GM21367 (cell line): ENCODE data around the gene MYH11.
"Not testable (repeated sequence)": the region's sequence is repeated elsewhere in the genome, so short reads cannot be mapped to it uniquely, and the experiment has no call there.

Experiments
- ATAC-seq: cut with Tn5 transposase; IDR thresholded peaks from one replicate; pipeline ENCODE4 v1.9.1; 2021; ENCODE audit not compliant: unreplicated experiment

Gene MYH11

DNA sequence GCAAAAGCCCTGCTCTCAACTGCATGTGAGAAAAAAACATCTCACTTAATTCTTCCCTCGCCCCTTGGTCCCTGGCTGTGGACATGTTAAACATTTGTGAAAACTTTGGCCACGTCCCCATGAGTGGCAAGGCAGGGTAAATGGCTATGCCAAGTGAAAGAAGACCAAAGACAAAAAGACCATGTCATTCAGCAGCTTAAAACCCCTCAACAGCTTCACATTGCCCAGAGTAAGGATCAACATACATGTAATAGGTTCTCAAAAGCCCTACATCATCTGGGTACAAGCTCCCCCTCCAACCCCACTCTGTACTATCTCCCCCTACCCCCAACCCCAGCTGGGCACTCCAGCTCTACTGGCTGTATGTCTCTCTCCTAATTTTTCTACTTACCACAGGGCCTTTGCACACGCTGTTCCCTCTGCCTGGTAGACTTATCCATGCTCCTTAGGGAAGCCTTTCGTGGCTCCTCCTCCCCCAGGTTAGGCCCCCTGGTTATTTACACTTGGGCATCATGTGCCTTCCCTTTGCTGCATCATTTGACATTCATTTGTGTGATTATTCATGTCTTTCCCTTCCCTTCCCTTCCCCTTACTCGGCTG is 131.1 kb downstream of the MYH11 start:
- no peak for ATAC-seq

DNA sequence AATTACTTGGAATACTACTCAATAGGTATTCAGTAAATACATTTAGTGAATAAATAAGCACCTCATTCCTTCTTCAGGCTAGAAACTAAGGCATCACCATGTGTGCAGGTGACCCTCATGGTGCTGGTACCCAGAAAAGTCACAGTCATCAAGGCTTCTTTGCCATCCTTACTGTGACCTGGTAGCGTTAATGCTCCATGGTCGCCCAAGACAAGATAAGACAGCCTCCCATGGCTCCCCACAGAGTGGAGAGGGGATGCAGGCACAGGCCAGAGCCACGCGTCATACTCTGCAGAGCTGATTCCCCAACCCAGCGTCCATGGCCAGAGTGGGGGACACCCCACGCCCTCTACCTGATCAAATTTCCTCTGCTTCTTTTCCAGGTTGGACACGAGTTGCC is 133.0 kb downstream of the MYH11 start:
- ATAC-seq, result no peak

DNA sequence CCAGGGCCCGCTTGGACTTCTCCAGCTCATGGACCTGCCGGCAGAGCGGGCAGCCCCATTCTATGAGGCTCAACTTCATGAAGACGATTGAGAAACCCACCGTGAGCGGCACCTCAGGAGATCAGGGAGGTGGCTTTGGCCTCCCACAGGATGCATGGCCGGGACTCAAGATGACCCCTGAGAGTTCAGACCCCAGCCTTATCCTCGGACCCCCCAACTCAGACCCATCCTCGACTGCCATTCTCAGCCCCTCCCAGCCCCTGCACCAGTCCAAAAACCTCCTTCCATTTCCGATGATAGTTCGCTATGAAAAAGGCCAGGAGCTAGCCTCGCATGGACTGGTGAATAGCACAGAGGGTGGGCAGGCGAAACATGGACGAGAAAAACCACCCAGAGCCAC is 135.8 kb downstream of the MYH11 start:
- ATAC-seq, result no peak

DNA sequence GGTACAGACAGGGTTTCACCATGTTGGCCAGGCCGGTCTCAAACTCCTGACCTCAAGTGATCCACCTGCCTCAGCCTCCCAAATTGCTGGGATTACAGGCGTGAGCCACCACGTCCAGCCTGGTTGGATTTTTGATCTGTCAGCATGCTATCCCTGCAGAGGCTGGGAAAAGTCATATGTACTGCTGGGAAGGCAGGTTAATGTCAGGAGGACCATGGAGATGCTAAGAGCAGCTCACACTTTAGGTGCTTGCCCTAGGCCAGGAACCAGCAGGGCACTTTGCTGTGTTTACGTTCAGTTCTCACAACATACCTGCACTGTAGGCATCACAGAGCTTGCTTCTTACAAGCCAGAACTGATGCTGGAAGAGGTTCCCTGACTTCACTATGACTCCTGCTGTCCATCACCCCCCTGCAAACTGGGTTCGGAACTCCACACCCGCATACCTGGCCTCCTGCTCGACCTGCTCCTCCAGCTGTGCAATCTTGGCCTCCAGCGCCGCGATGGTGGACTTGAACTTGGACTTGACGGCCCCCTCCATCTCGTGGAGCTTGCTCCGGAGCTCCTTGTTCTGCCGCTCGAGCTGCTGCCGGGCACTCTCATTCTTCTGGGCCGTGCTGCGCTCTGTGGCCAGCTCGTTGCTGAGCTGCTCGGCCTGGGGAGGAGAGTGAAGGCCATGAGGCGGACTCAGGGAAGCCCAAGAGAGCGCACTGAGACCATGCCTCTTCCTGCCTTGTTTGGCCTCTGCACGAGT is 140.0 kb downstream of the MYH11 start:
- ATAC-seq, result no peak

DNA sequence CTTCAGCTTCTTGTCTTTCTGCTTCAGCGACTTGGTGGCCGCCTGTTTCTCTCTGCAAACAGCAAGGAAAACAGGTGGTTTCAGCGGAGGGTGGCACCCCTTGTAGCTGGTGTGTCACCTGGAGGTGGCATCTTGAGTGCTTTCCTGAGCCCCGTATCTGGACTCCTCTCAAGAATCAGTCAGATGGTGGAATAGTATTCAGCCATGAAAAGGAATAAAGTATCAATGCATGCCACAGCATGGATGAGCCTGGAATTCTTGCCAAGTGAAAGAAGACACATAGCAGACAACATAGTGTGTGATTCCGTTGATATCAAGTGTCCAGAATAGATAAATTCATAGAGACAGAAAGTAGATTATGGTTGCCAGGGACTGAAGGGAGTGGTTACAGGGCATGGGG is 141.6 kb downstream of the MYH11 start:
- no peak for ATAC-seq

DNA sequence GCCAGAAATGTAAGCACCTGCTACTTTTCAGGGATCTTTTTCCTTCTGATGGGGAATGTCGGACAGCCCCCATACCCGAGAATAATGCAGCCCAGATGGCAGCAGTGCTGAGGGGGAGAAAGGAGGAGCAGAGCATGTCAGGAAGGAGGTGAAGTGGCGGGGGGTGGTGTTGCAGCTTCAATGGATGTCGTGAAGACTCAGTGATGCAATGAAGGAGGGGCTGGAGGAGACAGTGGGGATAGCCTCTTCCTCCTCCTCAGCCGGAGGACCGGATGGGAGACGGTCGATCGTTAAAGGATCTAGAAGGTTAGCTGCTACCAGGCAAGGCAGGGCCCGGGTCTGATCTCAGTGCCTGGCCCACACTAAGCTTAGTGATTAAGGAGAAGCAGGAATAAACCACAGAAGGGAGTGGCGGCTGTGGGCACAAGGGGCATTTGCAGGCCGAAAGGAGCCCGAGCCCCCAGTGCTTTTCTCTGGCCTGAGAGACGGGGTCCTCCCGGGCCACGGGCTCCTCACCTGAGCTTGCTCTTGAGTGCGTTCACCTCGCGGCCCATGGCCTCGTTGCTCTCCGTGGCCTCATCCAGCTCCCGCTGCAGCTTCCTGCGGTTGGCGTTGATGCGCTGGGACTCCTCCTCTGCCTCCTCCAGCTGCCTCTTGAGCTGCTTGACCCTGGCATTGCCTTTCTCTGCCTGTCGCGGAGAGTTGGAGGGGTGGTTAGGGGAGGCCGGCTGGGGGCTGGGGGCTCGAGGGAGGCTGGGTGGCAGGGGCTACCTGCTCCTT is 142.2 kb downstream of the MYH11 start:
- ATAC-seq, result no peak

DNA sequence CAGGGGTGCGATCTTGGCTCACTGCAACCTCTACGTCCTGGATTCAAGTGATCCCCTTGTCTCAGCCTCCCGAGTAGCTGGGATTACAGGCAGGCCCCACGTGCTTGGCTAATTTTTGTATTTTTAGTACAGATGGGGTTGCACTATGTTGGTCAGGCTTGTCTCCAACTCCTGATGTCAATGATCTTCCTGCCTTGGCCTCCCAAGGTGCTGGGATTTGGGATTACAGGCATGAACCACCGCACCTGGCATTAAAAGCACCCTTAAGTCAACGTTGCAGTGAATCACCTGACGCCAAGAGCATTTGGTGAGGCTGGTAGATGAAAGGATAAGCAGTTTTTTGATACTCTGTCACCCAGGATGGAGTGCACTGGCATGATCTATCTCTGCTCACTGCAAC is 147.8 kb downstream of the MYH11 start:
- ATAC-seq, result no peak

DNA sequence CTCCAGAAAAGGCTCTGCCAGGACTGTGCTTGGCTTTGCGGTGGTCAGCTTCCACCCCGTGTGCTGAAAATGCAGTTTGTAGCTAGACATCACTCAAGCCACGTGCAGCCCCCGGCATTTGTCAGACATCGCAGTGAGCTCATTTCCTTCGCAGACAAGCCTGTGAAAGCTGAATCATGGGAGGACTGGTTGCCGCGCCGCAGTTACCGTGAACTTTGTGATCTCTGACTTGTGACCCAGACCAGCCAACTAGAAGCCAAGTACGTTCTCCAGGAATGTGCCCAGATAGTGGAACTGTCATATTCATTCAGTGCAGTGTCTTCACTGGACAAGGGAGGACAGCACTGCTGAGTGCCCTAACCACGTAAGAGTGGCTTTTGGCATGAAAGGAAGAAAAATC is 148.7 kb downstream of the MYH11 start:
- no peak for ATAC-seq

DNA sequence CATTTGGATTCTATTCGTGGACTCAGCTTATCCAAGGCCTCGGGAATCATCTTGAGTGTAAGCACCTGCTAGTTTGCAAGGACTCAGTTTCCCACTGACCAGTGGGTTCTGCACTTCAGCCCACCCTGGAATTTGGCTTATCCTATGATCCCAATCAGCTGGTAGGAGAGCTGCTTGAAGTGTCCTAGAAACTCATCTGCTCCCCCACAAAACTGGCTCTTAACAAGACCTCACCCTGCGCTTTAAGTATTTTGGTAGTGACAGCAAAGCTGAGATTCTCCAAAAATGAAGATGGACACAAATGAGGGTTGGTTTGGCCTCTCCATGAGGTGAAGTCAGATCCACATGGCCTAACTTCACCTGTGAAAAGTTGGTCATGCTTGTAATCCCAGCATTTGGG is 149.5 kb downstream of the MYH11 start:
- ATAC-seq, result no peak

DNA sequence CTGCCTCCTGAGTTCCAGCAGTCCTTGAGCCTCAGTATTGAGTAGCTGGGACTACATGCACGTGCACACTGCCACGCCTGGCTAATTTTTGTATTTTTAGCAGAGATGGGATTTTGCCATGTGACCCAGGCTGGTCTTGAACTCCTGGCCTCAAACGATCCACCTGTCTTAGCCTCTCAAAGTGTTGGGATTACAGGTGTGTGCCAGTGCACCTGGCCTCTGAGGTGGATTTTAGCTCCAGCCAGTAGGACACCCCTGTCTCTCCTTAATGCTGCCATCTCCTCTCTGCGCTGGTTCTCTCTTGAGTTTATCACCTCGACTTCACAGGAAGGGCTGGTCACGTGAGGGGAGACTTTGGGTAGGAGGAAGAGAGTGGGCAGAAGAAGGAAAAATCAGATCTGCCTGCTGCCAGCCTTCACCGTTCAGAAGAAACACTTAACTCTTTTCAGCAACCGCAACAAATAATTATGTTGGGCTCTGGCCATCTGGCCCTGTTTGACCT is 151.7 kb downstream of the MYH11 start:
- no peak for ATAC-seq

DNA sequence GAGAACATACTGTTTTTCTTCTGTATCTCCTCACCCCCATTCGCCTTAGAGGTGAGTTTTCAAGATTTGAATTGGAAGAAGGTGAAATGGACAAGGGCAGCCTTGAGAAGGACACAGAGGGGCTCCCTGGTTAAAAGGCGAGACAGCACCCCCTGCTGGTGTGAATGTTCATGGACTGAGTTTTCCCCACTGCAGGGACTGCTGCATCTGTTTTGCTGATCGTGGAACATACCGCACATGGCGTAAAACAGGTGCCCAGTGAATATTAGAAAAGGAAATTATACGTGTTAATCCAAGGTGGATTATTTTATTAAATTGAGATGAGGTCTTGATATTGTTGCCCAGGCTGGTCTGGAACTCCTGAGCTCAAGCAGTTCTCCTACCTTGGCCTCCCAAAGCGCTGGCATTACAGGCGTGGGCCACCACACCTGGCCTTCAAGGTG is 152.3 kb downstream of the MYH11 start:
- ATAC-seq, result no peak

DNA sequence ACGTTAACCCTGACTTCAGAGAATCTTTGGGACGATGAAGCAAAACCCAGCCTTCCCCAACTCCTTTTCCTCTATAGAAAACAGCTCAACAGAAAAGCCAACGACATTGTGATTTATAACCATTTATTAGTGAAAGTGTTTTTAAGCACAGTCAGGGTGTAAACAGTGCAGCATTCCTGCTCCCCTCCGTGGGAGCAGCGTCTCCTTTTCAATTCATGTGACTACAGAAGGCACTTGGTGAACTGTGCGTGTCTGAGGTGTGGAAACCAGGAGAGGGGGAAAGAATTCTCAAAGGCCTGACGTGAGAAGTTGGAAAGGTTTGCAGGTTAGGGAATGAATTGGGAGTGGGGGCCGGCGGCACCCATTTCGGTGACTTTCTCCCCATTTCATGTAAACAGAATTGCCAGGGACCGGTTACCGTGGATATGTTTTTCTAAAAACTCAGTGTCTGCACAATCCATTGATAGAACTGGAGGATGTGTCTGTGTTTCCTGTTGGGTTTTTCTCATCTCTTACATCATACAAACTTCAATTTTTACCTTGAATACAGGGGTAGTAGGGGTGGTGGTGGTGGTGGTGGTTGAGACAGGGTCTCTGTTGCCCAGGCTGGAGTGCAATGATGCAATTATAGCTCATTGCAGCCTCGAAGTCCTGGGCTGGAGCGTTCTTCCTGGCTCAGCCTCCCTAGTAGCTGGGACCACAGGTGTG is 153.6 kb downstream of the MYH11 start:
- no peak for ATAC-seq

DNA sequence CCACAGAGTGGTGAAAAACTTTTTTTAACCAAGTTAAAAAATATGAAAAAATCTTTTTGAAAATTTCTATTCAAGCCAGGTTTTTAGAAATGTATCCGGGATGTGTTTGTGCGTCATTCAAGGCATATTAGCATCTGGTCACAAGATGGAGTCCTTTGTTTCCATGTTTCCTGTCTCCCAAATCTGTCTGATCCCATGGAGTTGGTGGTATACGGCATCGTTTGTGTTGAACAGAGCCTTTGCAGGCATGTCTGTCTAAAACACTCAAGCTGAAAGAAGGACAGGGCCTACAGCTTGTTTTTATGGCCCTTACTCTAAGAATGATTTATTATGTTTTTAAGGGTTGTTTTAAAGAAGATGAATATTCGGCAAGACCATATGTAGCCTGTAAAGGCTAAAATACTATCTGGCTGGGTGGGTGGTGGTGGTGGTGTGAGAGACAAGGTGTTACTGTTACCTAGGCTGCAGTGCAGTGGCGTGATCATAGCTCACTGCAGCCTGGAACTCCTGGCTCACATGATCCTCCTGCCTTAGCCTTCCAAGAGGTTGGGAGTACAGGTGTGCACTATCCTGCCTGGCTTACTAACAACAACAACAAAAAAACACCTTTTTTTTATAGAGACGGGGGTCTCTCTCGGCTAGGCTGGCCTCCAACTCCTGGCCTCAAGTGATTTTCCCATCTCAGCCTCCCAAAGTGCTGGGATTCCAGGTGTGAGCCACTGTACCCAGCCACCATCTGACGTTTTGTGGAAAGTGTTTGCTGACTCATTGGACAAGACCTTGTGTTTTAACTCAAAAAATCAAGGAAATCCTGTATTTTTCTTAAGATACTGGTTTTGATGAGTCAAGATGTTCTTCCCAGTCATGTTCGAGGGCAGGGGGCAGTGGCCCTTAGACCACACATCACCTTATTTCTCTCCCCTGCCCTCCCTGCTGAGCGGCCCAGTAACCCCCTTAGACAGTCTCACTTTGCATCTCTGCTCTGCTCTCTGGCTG is 154.6 kb downstream of the MYH11 start:
- ATAC-seq, result no peak

DNA sequence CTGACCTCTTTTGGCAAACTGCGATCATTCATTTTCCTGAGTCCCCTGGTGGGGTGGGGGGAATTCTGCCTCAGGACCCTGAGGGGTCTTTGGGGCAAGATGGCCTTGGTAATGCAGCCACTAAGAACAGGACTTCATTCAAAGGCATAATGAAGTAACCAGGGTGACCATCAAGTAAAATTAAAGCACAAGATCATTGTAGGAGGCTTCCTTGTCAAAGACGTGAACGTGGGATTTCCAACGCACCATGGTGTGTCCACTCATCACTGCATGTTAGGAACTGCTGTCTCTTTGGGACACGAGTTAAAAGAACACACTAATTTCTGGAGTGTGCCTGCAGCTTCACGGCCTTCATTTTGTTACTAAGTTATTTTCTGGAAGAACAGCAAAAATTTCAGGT is 155.5 kb downstream of the MYH11 start:
- ATAC-seq, result no peak

DNA sequence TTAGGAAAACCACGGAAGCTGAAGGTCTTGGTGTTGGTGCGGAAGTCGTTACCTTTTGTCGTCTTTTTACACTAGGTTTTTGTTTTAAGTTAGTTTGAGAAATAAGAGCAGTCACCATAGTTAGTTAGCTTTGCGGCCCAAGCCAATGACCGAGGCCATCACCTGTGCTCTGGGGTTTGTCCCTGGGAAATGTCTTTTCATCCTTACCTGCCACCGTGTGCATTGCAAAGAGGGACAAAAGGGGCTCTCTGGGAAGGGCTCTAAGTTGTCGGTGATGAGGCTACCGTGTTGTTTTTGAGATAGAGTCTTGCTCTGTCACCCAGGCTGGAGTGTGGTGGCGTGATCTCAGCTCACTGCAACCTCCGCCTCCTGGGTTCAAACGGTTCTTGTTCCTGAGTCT is 157.0 kb downstream of the MYH11 start:
- no peak for ATAC-seq

DNA sequence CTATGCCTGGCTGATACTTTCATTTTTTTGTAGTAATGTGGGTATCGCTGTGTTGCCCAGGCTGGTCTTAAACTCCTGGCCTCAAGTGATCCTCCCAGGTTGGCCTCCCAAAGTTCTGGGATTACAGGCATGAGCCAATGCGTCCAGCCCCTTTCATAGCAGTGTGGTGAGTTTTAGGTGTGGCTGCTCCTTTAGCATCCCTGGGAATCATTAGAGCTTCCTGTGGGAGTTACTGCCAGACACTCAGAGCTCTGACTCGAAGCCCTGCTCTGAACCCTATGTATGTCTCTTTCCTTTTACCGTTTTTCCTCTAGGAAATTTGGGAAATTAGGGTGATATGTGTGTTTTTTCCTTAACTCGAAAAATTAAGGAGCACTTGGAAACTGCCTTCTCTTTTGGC is 162.3 kb downstream of the MYH11 start:
- no peak for ATAC-seq

DNA sequence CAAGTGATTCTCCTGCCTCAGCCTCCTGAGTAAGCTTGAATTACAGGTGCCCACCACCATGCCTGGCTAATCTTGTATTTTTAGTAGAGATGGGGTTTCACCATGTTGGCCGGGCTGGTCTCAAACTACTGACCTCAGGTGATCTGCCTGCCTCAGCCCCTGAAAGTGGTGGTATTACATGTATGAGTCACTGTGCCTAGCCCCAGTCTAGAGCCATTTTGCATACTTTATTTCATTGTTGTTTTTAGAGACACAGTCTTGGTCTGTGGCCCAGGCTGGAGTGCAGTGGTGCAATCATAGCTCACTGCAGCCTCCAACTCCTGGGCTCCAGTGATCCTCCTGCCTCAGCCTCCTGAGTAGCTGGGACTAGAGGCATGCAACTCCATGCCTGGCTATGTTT is 164.3 kb downstream of the MYH11 start:
- not testable (repeated sequence) for ATAC-seq

DNA sequence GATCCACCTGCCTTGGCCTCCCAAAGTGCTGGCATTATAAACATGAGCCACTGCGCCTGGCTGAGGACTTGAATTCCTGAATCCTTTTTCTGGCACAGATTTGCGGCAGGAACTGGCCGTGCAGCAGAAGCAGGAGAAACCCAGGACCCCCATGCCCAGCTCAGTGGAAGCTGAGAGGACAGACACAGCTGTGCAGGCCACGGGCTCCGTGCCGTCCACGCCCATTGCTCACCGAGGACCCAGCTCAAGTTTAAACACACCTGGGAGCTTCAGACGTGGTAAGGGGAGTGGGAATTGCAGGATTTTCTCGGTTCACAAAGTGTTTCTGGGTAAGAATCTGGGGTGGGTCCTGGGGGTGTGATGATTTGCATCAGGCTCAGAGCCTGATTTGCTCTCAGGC is 165.8 kb downstream of the MYH11 start:
- ATAC-seq, result no peak

DNA sequence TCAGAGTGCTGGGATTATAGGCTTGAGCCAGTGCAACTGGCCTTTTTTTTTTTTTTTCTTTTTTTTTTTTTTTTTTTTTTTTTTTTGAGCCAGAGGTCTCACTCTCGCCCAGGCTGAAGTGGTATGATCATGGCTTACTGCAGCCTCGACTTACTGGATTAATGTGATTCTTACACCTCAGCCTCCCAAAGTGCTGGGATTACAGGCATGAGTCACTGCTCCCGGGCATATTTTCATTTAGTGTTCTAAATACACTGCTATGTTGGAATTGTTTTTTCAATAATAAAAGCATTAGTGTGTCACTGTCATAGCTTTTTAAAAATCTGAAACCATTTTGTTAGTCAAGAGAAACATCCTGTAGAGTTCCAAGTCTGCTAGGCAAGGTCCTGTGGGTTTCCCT is 166.5 kb downstream of the MYH11 start:
- ATAC-seq, result no peak

DNA sequence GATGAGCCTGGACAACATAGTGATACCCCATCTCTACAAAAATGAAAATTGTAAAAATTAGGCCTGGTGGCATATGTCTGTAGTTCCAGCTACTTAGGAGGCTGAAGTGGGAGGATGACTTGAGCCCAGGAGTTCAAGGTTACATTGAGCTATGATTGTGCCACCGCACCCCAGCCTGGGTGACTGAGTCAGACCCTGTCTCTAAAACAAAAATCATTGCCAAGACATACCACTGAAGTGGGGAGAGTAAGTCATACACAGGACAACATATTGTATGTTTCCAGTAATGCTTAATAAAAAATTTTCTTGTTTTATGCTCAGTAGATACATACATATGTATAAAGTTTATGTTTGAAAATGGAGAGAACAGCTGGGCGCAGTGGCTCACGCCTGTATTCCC is 167.5 kb downstream of the MYH11 start:
- no peak for ATAC-seq
